A673 (cell line): Measurements from ENCODE around the gene DCHS1. TPM values are rescaled to one million over a fixed set of nuclear protein-coding genes. Genes with fewer than 3 reads are reported as not detected.

Experiments used
- BruUV-seq: library from RNA; stranded (reverse); fragments of 400-500 nt; replicated peaks from 2 replicates; lab custom pipeline; 2021; lab: Mats Ljungman, UMichigan
- CTCF ChIA-PET: fragments of 300-600 bp; sonication (Branson Sonifier 250); formaldehyde crosslinking; loops from one replicate; lab custom pipeline; 2022; ENCODE audit warnings: antibody characterized with exemption; lab: Charles Lee
- POLR2A ChIA-PET: fragments of 300-600 bp; sonication (Branson Sonifier 250); formaldehyde crosslinking; loops from one replicate; lab custom pipeline; 2022; ENCODE audit warnings: antibody characterized with exemption; ENCODE audit not compliant: low non-redundant PET; lab: Charles Lee
- DNase-seq: peaks from one replicate; pipeline ENCODE4 v3.0.0-alpha.2; 2015; ENCODE audit warnings: low spot score
- H3K27ac ChIP-seq: fragments of 200-600 bp; sonication (generic); 2 replicates; pipeline ENCODE4 v1.5.1; 2016; ENCODE audit warnings: mixed run types, low read depth, mild to moderate bottlenecking, mixed read lengths, antibody characterized with exemption, low read length; ENCODE audit not compliant: poor library complexity, severe bottlenecking
- H3K27me3 ChIP-seq: fragments of 200-600 bp; sonication (generic); replicated peaks from 2 replicates; pipeline ENCODE4 v1.6.1; 2017; ENCODE audit warnings: mixed run types, low read depth, mild to moderate bottlenecking, mixed read lengths, antibody characterized with exemption, low read length; ENCODE audit not compliant: insufficient read depth, poor library complexity
- H3K36me3 ChIP-seq: fragments of 200-600 bp; sonication (generic); 2 replicates; pipeline ENCODE4 v1.6.1; 2016; ENCODE audit warnings: mixed run types, mild to moderate bottlenecking, mixed read lengths, antibody characterized with exemption, low read length; ENCODE audit not compliant: insufficient read depth, poor library complexity, severe bottlenecking
- H3K4me1 ChIP-seq: fragments of 200-600 bp; sonication (generic); 2 replicates; pipeline ENCODE4 v1.6.1; 2017; ENCODE audit warnings: mixed run types, mild to moderate bottlenecking, mixed read lengths, antibody characterized with exemption, low read length; ENCODE audit not compliant: insufficient read depth, poor library complexity, severe bottlenecking
- H3K4me3 ChIP-seq: fragments of 200-600 bp; sonication (generic); 2 replicates; pipeline ENCODE4 v1.5.1; 2016; ENCODE audit warnings: low read depth, mixed run types, mild to moderate bottlenecking, mixed read lengths, low read length; ENCODE audit not compliant: poor library complexity, severe bottlenecking
- H3K9me3 ChIP-seq: fragments of 200-600 bp; sonication (generic); 2 replicates; pipeline ENCODE4 v1.6.1; 2016; ENCODE audit warnings: mixed run types, low read depth, mild to moderate bottlenecking, mixed read lengths, antibody characterized with exemption, low read length; ENCODE audit not compliant: poor library complexity, severe bottlenecking
- EZH2 ChIP-seq: fragments of 200-600 bp; sonication (generic); IDR thresholded peaks from 2 replicates; pipeline ENCODE4 v1.6.1; 2017; ENCODE audit warnings: borderline replicate concordance, low read depth, mild to moderate bottlenecking, mixed read lengths, antibody characterized with exemption, low read length; ENCODE audit not compliant: poor library complexity, severe bottlenecking
- intact Hi-C: fragments of 100-400 bp; cut with micrococcal nuclease; formaldehyde crosslinking; loops from one replicate; pipeline ENCODE4 v1.10.0; 2022; ENCODE audit not compliant: unreplicated experiment
- total RNA-seq: library from RNA; stranded (reverse); gene quantifications from 2 replicates; pipeline ENCODE4 v1.2.3, GENCODE V29; 2021
- TF ChIP-seq, protein P1 (sequence below): fragments of 300-800, 200-600 bp; sonication (generic); conservative IDR thresholded peaks from 2 replicates; pipeline ENCODE4 v1.5.1; 2017; ENCODE audit warnings: low read depth, mild to moderate bottlenecking, antibody characterized with exemption, low read length, moderate library complexity, mixed read lengths

The DCHS1 gene
- total RNA-seq, 1 experiment from 2014 or later, result 17.6 TPM

GRCh38 chr11:6583584-6583983 is 72.0 kb downstream of the DCHS1 start:
- no peaks in the 10 kb centered on the region for H3K4me1 ChIP-seq
- no peak overlapping the region for H3K27ac ChIP-seq
- intact Hi-C loops, result no loop called here
- TF ChIP-seq, protein P1, sequence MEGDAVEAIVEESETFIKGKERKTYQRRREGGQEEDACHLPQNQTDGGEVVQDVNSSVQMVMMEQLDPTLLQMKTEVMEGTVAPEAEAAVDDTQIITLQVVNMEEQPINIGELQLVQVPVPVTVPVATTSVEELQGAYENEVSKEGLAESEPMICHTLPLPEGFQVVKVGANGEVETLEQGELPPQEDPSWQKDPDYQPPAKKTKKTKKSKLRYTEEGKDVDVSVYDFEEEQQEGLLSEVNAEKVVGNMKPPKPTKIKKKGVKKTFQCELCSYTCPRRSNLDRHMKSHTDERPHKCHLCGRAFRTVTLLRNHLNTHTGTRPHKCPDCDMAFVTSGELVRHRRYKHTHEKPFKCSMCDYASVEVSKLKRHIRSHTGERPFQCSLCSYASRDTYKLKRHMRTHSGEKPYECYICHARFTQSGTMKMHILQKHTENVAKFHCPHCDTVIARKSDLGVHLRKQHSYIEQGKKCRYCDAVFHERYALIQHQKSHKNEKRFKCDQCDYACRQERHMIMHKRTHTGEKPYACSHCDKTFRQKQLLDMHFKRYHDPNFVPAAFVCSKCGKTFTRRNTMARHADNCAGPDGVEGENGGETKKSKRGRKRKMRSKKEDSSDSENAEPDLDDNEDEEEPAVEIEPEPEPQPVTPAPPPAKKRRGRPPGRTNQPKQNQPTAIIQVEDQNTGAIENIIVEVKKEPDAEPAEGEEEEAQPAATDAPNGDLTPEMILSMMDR, result no peak
- TF ChIP-seq EZH2, result no peak
- ChIA-PET POLR2A (no interaction called here), CTCF (no interaction called here)
- H3K4me3 ChIP-seq, result no peak overlapping the region
- no peaks in the 10 kb centered on the region for H3K27me3 ChIP-seq
- DNase-seq, result no peak
- H3K36me3 ChIP-seq, result no peaks in the 10 kb centered on the region
- peaks cover 10% of the 10 kb centered on the region for H3K9me3 ChIP-seq
- BruUV-seq, result no TSS peak

GRCh38 chr11:6579681-6580080 is 75.9 kb downstream of the DCHS1 start:
- ChIA-PET CTCF (no interaction called here), POLR2A (interaction anchor here (0.7 kb wide), 1 partner anchor 134 kb away, joined by 3 read pairs; no protein-coding TSS in a partner anchor)
- Histone ChIP-seq H3K9me3 (peaks cover 10% of the 10 kb centered on the region), H3K27me3 (no peaks in the 10 kb centered on the region), H3K4me1 (peaks cover 22% of the 10 kb centered on the region), H3K27ac (no peak overlapping the region), H3K36me3 (no peaks in the 10 kb centered on the region), H3K4me3 (no peak overlapping the region)
- intact Hi-C loops, result no loop called here
- TF ChIP-seq EZH2, result no peak
- TF ChIP-seq, protein P1, result no peak
- no peak for DNase-seq
- no TSS peak for BruUV-seq

- CTCF ChIA-PET, result no interaction called here
- no peak for DNase-seq
- H3K27me3 ChIP-seq, result no peaks in the 10 kb centered on the region
- H3K27ac ChIP-seq, result peak overlapping the region; percentile 85
- POLR2A ChIA-PET, result no interaction called here
- TF ChIP-seq EZH2, result no peak
- TF ChIP-seq, protein P1, result no peak
- intact Hi-C loops, result no loop called here
- no peaks in the 10 kb centered on the region for H3K36me3 ChIP-seq
- H3K4me1 ChIP-seq, result peaks cover 22% of the 10 kb centered on the region
- no peak overlapping the region for H3K4me3 ChIP-seq
- no TSS peak for BruUV-seq
- H3K9me3 ChIP-seq, result no peaks in the 10 kb centered on the region
These were observed 77.5 kb downstream of the DCHS1 start for GRCh38 chr11:6578134-6578533.
